Measurements from ENCODE around the gene SLC16A12. TPM values are rescaled to one million over a fixed set of nuclear protein-coding genes. Genes with fewer than 3 reads are reported as not detected.
A peak's percentile ranks its signal among the peaks of the same experiment; 100 is the strongest.
"Not testable (repeated sequence)": the region's sequence is repeated elsewhere in the genome, so short reads cannot be mapped to it uniquely, and the experiment has no call there.

SLC16A12 gene
- total RNA-seq, 1 donor from 2014 or later: 0.21 TPM

DNA sequence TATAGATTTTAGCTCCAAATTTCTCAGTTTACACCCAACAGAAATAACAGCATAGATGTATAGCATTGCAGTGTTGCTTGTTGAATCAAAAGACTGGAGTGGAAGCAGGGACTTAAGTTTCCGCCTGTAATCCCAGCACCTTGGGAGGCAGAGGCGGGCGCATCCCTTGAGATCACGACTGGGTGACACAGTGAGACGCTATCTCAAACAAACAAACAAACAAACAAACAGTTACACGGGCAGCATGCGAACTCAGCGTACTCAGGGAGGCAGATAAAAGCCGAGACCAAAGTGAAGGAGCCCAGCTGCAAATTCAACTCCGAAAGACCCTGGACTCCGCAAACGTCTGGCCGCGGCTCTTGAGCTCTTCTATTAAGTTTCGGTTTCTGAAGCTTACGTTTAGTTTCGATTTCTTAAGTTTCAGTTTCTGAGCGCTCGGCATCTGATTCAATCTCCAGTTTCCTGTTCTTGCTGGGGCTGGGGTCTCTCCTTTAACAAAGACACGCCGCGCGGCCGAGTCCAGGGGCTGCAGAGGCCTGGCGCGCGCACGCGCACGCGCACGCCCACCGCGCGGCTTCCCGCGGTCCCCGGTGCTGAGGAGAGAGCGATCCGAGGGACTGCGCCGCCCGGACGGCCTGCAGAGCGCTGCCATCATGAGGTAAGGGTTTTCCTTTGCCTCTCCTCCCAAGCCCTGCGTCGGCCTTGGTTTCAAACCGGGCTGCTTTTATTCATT lies 121.1 kb downstream of the SLC16A12 start, which contains the start of gene IFIT5:
Gene IFIT5, plus strand, starts transcription at position 423 of the 733 bp plus-strand sequence. Its CDS starts 231 bp downstream, at position 654.
- Mint-ChIP-seq H3K36me3 (ENCODE audit: low read depth, unreplicated experiment) (peaks cover 5% of the 10 kb centered on the region), H3K27ac (ENCODE audit: unreplicated experiment) (peak within 1 kb of the TSS; percentile 95), H3K4me3 (ENCODE audit: unreplicated experiment) (peak within 1 kb of the TSS; percentile 97), H3K27me3 (ENCODE audit: unreplicated experiment) (peaks cover 11% of the 10 kb centered on the region), H3K9me3 (ENCODE audit: unreplicated experiment) (no peaks in the 10 kb centered on the region), H3K4me1 (ENCODE audit: unreplicated experiment) (peaks cover 8% of the 10 kb centered on the region)
- DNase-seq (ENCODE audit: low spot score): peak; percentile 77
- TF ChIP-seq, protein P1, sequence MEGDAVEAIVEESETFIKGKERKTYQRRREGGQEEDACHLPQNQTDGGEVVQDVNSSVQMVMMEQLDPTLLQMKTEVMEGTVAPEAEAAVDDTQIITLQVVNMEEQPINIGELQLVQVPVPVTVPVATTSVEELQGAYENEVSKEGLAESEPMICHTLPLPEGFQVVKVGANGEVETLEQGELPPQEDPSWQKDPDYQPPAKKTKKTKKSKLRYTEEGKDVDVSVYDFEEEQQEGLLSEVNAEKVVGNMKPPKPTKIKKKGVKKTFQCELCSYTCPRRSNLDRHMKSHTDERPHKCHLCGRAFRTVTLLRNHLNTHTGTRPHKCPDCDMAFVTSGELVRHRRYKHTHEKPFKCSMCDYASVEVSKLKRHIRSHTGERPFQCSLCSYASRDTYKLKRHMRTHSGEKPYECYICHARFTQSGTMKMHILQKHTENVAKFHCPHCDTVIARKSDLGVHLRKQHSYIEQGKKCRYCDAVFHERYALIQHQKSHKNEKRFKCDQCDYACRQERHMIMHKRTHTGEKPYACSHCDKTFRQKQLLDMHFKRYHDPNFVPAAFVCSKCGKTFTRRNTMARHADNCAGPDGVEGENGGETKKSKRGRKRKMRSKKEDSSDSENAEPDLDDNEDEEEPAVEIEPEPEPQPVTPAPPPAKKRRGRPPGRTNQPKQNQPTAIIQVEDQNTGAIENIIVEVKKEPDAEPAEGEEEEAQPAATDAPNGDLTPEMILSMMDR (IDR thresholded peaks at IDR 0.05; ENCODE audit: unreplicated experiment): no peak

DNA sequence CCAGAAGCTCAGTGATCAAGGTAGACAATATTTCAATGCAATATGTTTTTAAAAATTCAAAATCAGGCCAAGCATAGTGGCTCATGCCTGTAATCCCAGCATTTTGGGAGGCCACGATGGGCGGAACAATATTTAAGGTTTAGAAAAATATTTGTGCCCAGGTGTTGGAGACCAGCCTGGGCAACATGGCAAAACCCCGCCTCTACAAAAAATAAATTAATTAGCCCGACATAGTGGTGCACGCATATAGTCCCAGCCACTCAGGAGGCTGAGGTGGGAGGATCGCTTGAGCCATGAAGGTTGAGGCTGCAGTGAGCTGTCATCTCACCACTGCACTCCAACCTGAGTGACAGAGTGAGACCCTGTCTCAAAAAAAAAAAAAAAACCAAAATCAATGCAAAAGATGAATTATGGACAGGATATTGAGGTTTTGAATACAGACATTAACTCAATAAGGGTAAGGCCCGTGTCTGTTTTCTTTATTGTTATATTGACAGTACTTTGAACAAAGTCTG lies 121.9 kb downstream of the SLC16A12 start:
- no peaks in the 10 kb centered on the region for H3K9me3 Mint-ChIP-seq (ENCODE audit: unreplicated experiment)
- peaks cover 8% of the 10 kb centered on the region for H3K4me1 Mint-ChIP-seq (ENCODE audit: unreplicated experiment)
- H3K27ac Mint-ChIP-seq (ENCODE audit: unreplicated experiment): no peak overlapping the region
- H3K27me3 Mint-ChIP-seq (ENCODE audit: unreplicated experiment): peaks cover 11% of the 10 kb centered on the region
- TF ChIP-seq, protein P1 (IDR thresholded peaks at IDR 0.05; ENCODE audit: unreplicated experiment): no peak
- no peak for DNase-seq (ENCODE audit: low spot score)
- peaks cover 5% of the 10 kb centered on the region for H3K36me3 Mint-ChIP-seq (ENCODE audit: low read depth, unreplicated experiment)
- H3K4me3 Mint-ChIP-seq (ENCODE audit: unreplicated experiment): peak overlapping the region; percentile 97

DNA sequence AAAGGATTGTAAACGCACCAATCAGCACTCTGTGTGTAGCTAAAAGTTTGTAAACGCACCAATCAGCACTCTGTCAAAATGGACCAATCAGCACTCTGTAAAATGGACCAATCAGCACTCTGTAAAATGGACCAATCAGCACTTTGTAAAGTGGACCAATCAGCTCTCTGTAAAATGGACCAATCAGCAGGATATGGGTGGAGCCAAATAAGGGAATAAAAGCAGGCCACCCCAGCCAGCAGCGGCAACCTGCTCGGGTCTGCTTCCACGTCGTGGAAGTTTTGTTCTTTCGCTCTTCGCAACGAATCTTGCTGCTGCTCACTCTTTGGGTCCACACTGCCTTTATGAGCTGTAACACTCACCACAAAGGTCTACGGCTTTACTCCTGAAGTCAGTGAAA lies 123.1 kb downstream of the SLC16A12 start:
- not testable (repeated sequence) for DNase-seq (ENCODE audit: low spot score); H3K9me3 Mint-ChIP-seq (ENCODE audit: unreplicated experiment); H3K4me3 Mint-ChIP-seq (ENCODE audit: unreplicated experiment); H3K4me1 Mint-ChIP-seq (ENCODE audit: unreplicated experiment); H3K27ac Mint-ChIP-seq (ENCODE audit: unreplicated experiment)
- Mint-ChIP-seq H3K36me3 (ENCODE audit: low read depth, unreplicated experiment) (peaks cover 11% of the 10 kb centered on the region), H3K27me3 (ENCODE audit: unreplicated experiment) (peaks cover 11% of the 10 kb centered on the region)

DNA sequence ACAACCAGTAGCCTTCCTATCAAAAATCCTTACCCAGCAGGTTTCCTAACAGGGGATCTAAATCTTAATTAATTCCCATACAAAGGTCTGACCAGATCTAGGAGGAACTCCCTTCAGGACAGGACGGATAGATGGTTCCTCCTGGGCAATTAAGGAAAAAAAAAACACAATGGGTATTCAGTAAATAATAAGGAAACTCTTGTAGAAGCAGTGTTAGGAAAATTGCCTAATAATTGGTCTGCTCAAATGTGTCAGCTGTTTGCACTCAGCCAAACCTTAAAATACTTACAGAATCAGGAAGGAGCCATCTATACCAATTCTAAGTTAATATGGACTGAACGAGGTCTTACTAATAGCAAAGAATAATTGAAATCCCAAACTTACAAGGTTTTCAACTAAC lies 124.3 kb downstream of the SLC16A12 start:
- H3K9me3 Mint-ChIP-seq (ENCODE audit: unreplicated experiment); H3K4me1 Mint-ChIP-seq (ENCODE audit: unreplicated experiment); DNase-seq (ENCODE audit: low spot score); H3K27ac Mint-ChIP-seq (ENCODE audit: unreplicated experiment); H3K4me3 Mint-ChIP-seq (ENCODE audit: unreplicated experiment): not testable (repeated sequence)
- H3K27me3 Mint-ChIP-seq (ENCODE audit: unreplicated experiment): peaks cover 11% of the 10 kb centered on the region
- peaks cover 19% of the 10 kb centered on the region for H3K36me3 Mint-ChIP-seq (ENCODE audit: low read depth, unreplicated experiment)

DNA sequence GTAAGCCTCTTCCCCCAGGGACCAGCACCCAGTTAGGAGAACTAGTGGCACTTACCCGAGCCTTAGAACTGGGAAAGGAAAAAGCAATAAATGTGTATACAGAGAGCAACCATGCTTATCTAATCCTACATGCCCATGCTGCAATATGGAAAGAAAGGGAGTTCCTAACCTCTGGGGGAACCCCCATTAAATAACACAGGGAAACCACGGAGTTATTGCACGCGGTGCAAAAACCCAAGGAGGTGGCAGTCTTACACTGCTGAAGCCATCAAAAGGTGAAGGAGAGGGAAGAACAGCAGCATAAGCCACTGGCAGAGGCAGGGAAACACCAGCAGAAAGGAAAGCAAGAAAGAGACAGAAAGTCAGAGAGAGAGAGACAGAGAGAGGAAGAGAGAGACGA lies 124.8 kb downstream of the SLC16A12 start:
- DNase-seq (ENCODE audit: low spot score); H3K4me3 Mint-ChIP-seq (ENCODE audit: unreplicated experiment); H3K9me3 Mint-ChIP-seq (ENCODE audit: unreplicated experiment); H3K27ac Mint-ChIP-seq (ENCODE audit: unreplicated experiment); H3K4me1 Mint-ChIP-seq (ENCODE audit: unreplicated experiment); H3K27me3 Mint-ChIP-seq (ENCODE audit: unreplicated experiment): not testable (repeated sequence)
- H3K36me3 Mint-ChIP-seq (ENCODE audit: low read depth, unreplicated experiment): peaks cover 19% of the 10 kb centered on the region

DNA sequence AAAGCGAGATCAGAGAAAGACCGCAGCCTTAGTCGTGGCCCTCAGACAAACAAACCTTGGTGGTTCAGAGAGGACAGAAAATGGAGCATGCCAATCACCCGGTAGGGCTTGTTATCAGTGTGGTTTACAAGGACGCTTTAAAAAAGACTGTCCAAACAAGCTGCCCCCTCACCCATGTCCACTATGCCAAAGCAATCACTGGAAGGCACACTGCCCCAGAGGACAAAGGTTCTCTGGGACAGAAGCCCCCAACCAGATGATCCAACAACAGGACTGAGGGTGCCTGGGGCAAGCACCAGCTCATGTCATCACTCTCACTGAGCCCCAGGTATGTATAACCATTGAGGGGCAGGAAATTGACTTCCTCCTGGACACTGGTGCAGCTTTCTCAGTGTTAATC lies 126.1 kb downstream of the SLC16A12 start:
- H3K27ac Mint-ChIP-seq (ENCODE audit: unreplicated experiment); DNase-seq (ENCODE audit: low spot score); H3K4me1 Mint-ChIP-seq (ENCODE audit: unreplicated experiment); H3K4me3 Mint-ChIP-seq (ENCODE audit: unreplicated experiment); H3K9me3 Mint-ChIP-seq (ENCODE audit: unreplicated experiment); H3K27me3 Mint-ChIP-seq (ENCODE audit: unreplicated experiment): not testable (repeated sequence)
- H3K36me3 Mint-ChIP-seq (ENCODE audit: low read depth, unreplicated experiment): peaks cover 14% of the 10 kb centered on the region

DNA sequence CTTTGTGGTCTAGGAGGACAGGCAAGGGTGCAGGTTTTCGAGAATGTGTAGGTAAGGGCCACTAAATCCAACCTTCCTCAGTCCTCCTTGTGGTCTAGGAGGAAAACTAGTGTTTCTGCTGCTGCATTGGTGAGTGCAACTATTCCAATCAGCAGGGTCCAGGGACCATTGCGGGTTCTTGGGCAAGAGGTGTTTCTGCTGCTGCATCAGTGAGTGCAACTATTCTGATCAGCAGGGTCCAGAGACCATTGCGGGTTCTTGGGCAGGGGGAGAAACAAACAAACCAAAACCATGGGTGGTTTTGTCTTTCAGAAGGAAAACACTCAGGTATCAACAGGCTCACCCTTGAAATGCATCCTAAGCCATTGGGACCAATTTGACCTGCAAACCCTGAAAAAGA lies 127.6 kb downstream of the SLC16A12 start:
- not testable (repeated sequence) for H3K9me3 Mint-ChIP-seq (ENCODE audit: unreplicated experiment); H3K4me1 Mint-ChIP-seq (ENCODE audit: unreplicated experiment); DNase-seq (ENCODE audit: low spot score); H3K27ac Mint-ChIP-seq (ENCODE audit: unreplicated experiment); H3K4me3 Mint-ChIP-seq (ENCODE audit: unreplicated experiment); H3K27me3 Mint-ChIP-seq (ENCODE audit: unreplicated experiment)
- peaks cover 14% of the 10 kb centered on the region for H3K36me3 Mint-ChIP-seq (ENCODE audit: low read depth, unreplicated experiment)

DNA sequence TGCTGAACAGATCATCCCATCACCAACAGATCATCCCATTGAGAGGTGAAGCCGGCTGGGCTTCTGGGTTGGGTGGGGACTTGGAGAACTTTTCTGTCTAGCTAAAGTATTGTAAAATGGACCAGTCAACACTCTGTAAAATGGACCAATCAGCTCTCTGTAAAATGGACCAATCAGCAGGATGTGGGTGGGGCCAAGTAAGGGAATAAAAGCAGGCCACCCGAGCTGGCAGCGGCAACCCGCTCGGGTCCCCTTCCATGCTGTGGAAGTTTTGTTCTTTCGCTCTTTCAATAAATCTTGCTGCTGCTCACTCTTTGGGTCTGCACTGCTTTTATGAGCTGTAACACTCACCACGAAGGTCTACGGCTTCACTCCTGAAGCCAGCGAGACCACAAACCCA lies 129.2 kb downstream of the SLC16A12 start:
- Mint-ChIP-seq H3K4me3 (ENCODE audit: unreplicated experiment) (peak overlapping the region; percentile 78), H3K36me3 (ENCODE audit: low read depth, unreplicated experiment) (peaks cover 14% of the 10 kb centered on the region)
- H3K4me1 Mint-ChIP-seq (ENCODE audit: unreplicated experiment); H3K9me3 Mint-ChIP-seq (ENCODE audit: unreplicated experiment); H3K27me3 Mint-ChIP-seq (ENCODE audit: unreplicated experiment); DNase-seq (ENCODE audit: low spot score); H3K27ac Mint-ChIP-seq (ENCODE audit: unreplicated experiment): not testable (repeated sequence)
